ENCODE results near the gene TICAM2.
"Not testable (repeated sequence)": the region's sequence is repeated elsewhere in the genome, so short reads cannot be mapped to it uniquely, and the experiment has no call there.

TICAM2 gene, protein sequence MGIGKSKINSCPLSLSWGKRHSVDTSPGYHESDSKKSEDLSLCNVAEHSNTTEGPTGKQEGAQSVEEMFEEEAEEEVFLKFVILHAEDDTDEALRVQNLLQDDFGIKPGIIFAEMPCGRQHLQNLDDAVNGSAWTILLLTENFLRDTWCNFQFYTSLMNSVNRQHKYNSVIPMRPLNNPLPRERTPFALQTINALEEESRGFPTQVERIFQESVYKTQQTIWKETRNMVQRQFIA

DNA sequence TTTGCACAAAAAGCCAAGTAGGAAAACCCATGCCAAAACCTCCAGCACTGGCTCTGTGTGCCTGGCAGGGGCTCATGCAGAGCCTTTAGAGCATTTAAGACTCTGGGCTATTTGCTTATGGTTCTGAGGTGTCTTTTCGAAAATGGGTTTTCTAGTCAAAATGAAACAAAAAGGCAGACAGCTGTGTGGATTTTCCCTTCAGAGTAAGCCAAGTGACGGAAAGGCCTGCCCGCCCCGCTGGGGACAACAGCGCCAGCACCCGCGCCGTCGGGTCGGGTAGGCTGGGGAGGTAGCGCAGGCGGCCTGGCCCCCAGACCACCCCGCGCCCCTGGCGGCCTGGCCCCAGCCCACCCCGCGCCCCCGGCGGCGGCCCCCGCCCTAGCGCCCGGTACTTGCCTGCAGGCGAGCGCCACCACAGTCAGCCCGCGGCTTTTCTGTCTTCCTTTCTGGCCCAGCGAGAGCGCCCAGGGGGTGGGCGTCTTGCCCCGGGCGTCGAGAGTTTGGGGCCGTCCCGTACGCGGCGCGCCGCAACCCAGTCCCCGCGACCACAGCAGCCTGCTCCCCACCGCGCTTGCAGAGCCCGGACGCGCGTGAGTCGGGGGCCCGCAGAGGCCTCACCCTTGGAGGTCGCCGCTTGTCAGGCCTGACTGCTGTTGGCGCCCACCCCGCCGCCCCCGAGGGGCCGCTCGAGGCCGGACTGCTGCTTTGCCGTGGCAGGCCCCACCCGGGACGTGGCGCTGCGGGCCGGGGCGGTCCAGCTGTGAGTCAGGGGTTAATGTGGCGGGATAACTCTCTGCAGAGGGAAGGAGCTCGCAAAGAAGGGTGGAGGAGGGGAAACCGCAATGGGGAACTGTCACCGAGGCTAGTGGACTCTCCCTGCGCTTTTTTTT lies at the start of gene TICAM2:
Gene TICAM2, minus strand, starts transcription at position 779 of the 890 bp plus-strand sequence. CDS start 21,223 bp downstream, outside the sequence.
- DNase-seq (ENCODE audit: low read depth): peak; percentile 35

DNA sequence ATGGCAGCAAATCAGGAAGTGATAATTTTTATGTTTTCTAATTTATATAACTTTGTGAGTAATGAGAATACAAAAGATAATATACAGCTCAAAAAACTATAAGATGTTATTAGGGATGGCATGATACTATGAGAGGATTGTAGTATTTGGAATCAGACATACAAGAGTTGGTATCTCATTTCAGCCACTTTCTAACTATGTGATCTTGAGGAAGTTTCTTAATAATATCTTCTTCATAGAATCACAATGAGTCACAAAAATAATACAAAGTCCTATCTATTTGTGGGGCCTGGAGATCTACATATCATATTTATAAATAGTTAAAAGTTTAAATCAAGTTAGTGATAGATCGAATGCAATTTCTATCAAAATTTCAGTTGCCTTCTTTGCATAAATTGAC lies 47.3 kb upstream of the TICAM2 start:
- DNase-seq (ENCODE audit: low read depth): no peak

DNA sequence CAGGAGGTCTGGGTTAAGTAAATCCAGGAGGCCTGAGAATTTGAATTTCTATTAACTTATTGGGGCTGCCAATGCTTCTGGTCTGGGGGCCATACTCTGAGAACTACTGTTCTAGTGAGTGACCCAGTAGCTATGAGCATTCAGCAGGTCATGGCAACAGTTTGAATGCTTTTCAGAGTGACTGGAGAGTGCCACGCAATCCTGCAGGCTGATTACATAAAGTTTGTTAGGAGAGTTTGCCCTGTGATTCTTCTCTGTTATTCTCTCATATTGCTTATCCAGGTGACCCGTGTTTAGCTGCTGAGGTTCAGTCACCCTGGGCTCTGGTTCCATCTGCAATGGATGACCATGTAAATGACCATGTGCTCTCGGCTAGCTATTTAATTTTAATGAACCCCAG lies 45.8 kb upstream of the TICAM2 start:
- DNase-seq (ENCODE audit: low read depth): no peak

DNA sequence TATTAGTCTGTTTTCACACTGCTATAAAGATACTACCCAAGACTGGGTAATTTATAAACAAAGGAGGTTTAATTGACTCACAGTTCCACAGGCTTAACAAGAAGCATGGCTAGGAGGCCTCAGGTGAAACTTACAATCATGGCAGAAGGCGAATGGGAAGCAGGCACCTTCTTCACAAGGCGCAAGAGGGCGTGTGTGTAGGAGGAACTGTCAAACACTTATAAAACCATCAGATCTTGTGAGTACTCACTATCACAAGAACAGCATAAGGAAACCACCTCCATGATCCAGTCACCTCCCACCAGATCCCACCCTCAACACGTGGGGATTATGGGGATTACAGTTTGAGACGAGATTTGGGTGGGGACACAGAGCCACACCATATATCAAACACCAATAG lies 43.1 kb upstream of the TICAM2 start:
- not testable (repeated sequence) for DNase-seq (ENCODE audit: low read depth)

GRCh38 chr5:115644046-115644445 lies 41.8 kb upstream of the TICAM2 start:
- DNase-seq (ENCODE audit: low read depth): no peak

GRCh38 chr5:115641948-115642347 lies 39.7 kb upstream of the TICAM2 start:
- DNase-seq (ENCODE audit: low read depth): no peak

DNA sequence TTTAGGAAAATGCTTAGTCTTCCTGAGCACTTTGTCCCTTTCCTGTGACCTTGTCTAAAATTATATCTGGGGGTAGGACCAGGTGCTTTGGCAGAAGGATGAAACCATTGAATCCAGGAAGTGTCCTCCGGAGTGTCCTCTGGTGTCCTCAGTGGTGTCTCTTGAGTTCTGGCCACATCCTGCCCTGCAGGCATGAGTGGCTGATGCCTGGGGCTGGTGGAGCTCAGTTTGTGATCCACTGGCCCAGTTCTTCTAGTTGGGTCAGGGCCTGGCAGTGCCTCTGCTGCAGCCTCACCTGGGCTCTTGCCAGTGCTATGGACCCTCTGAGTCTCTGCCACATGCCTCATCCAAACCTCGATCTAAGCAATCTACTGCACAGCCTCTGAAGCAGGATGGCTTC lies 38.0 kb upstream of the TICAM2 start:
- DNase-seq (ENCODE audit: low read depth): no peak

DNA sequence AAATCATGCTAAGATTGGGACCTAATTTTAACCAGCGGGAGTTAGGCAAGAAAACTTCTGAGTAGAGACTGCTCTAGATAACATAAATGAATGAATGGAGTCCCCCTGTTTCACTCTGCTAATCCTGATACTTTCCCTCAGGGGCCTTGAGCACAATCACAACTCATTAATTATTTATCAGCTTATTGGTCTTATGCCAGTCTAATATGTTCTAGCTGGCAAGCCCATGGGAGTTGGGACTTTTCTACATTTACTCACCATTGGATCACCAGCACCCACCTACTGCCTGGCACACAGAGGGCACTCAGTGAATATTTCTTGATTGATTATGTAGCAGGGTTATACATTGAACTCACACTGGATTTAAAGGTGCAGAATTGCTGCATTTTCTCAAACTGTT lies 37.1 kb upstream of the TICAM2 start:
- no peak for DNase-seq (ENCODE audit: low read depth)

DNA sequence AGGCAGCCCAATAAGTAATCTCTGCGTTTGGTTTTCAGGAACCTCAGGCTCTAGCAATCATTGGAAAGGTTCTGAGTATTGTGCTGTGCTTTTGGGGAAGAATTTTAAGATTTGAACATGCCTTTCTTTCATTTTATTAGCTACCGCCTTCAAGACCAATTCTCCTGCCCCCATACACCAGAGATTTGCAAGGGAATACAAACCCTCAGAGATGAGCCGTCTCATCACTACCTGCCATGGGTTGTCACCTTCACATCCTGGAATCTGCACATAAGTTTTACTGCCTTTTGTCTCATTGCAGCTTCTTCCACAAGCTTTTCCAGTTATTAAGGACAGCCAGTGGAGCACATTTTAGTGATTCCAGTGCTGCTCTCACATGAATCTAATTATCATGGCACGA lies 35.2 kb upstream of the TICAM2 start:
- DNase-seq (ENCODE audit: low read depth): no peak

GRCh38 chr5:115636008-115636407 lies 33.7 kb upstream of the TICAM2 start:
- DNase-seq (ENCODE audit: low read depth): no peak

DNA sequence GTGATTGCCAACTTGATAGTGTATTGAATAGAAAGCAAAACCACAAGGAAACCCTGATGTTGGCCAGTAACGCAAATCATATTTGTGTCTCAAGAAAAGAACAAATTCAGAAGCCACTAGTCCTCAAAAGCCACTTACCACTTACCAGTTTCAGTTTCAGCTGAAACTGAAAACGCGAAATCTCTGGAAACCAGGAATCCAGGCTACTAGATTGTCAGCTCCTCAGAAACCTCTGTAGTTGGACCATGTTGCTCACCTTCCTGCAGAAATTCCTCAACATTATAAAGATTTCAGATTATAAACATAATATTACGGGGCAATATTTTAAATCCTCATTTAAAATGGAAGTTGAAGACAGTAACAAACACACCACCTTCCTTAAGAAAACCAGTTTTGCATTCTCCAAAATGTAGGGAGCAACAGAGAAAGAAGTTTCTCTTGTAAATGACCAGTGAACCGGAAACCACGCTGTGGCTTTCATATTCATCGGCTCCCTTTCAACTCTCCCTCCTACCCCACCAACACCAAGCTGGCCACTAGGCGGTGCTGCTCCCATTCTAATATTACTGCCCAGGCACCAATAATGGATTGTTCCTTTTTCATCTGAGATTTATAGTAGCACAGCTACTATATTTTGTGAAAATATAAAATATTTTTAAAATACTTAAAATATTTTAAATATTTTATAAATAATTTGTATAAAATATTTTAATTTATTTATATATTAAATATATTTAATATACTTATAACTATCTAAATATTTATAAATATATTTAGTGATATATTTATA lies 32.3 kb upstream of the TICAM2 start:
- peak; percentile 66 for DNase-seq (ENCODE audit: low read depth)

GRCh38 chr5:115629903-115630302 lies 27.6 kb upstream of the TICAM2 start:
- no peak for DNase-seq (ENCODE audit: low read depth)

GRCh38 chr5:115627295-115627865 lies 25.1 kb upstream of the TICAM2 start:
- no peak for DNase-seq (ENCODE audit: low read depth)

DNA sequence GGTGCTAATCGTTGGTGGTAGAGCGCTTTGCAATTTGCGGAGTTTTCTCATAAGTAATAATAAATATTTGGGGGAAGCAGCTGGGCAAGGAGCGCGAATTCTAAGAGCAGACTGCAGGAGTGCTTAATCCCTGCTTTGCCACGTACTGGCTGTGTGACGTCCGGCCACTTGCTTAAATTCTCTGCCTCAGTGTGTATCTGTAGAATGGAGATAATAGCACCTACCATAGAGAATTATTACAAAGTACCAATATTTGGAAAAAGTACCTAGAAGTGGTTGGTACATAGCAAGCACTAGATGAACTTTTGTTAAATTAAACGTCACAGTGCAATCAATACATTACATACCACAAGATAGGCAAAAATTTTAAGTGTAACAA lies 24.2 kb upstream of the TICAM2 start:
- no peak for DNase-seq (ENCODE audit: low read depth)

- peak; percentile 99 for DNase-seq (ENCODE audit: low read depth)
These were observed 23.5 kb upstream of the TICAM2 start, which contains the start of gene TMED7 for GRCh38 chr5:115625579-115626444. TSS of gene TMED7 (minus strand) at chr5:115626036. CDS start at chr5:115625792, 244 bp downstream.

- no peak for DNase-seq (ENCODE audit: low read depth)
These were observed 22.7 kb upstream of the TICAM2 start for GRCh38 chr5:115624994-115625393.

GRCh38 chr5:115623658-115624057 lies 21.4 kb upstream of the TICAM2 start:
- no peak for DNase-seq (ENCODE audit: low read depth)

- DNase-seq (ENCODE audit: low read depth): no peak
These were observed 19.2 kb upstream of the TICAM2 start for GRCh38 chr5:115621365-115621900.

DNA sequence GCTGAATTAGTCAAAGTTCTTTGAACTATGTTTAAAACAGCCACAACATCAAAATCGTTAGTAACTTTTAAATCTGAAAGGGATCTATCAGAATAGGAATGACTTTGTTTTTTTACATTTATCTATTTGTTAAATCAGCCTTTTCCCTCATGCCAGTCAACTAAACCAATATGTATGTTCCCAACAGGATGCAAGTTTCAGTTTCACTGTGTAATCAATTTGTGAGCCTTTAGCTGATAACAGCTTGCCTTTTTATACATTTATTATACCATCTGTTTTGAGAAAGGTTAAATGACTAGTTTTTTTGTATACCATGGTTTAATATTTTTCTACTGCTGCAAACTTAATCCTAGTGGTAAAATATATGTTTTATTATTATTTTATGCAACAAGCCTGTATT lies 14.6 kb upstream of the TICAM2 start:
- DNase-seq (ENCODE audit: low read depth): no peak

DNA sequence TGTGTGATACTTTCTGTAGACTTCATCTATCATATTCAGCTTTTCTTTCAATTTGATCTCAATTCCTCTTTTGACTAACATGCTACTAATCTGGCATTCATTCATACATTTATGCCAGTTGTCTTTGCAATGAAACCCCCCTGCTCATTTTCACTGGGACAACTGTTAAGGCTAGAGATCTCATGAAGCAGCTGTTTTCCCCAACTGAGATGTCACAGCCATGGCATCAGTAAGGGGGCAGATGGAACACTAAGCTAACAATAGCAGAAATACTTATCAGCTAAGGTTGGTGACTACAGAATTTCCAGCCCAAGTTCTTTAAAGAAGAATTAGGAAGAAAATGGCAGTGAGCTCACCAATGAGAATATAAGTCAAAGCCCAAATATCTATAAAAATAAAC lies 14.2 kb upstream of the TICAM2 start:
- no peak for DNase-seq (ENCODE audit: low read depth)

DNA sequence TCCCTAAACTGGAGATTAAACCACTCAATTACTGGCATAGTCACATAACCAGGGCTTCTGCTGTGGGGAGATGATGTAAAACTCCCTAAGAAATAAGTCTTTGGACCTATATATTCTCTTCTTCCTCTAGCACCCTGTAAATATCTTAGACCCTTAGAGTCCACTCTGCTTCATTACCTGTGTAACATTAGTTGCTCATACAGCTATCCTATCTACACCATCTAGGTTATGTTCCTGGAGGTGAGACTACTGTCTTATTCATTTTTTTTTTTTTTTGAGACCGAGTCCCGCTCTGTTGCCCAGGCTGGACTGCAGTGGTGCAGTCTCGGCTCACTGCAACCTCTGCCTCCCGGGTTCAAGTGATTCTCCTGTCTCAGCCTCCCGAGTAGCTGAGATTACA lies 9.6 kb upstream of the TICAM2 start:
- DNase-seq (ENCODE audit: low read depth): no peak
